Endothelial cell of umbilical vein (primary cell): ENCODE results near the gene TMEM167A. TPM values are rescaled to one million over a fixed set of nuclear protein-coding genes. Genes with fewer than 3 reads are reported as not detected.

Experiments used
- BruUV-seq: library from RNA; stranded (reverse); fragments of 400-500 nt; replicated peaks from 2 replicates; lab custom pipeline; 2021; lab: Mats Ljungman, UMichigan
- CTCF ChIA-PET: fragments of 300-600, 350-600 bp; sonication (Branson Sonifier 250); formaldehyde crosslinking; loops from one replicate; lab custom pipeline; 2021; ENCODE audit warnings: antibody characterized with exemption, inconsistent platforms; lab: Charles Lee
- POLR2A ChIA-PET: fragments of 300-600, 350-600 bp; sonication (Branson Sonifier 250); formaldehyde crosslinking; loops from one replicate; lab custom pipeline; 2021; ENCODE audit warnings: antibody characterized with exemption, inconsistent platforms; lab: Charles Lee
- DNase-seq: peaks from one replicate; pipeline ENCODE4 v3.0.0-alpha.2; 2011; ENCODE audit warnings: low read depth, low spot score
- FAIRE-seq: peaks from 2 replicates; lab custom pipeline; 2011; peaks lifted over from hg19 to GRCh38; lab: Jason Lieb, UNC
- H2AFZ ChIP-seq: 2 replicates; pipeline ENCODE4 v1.6.0; 2012; ENCODE audit warnings: low read depth, low read length, control low read depth, inconsistent platforms
- H3K27ac ChIP-seq: 2 replicates; pipeline ENCODE4 v1.5.1; 2011; ENCODE audit warnings: low read depth, mild to moderate bottlenecking, control low read depth, low read length, moderate library complexity; ENCODE audit not compliant: insufficient read depth
- H3K27me3 ChIP-seq, 2 experiments: 2 replicates each; pipeline versions ENCODE4 v1.6.0 to v1.6.1; 2011; ENCODE audit warnings: low read length in 2 of 2, mixed read lengths in 1 of 2; ENCODE audit not compliant: control insufficient read depth in 2 of 2, insufficient read depth in 2 of 2
- H3K36me3 ChIP-seq, 2 experiments: 2 replicates in 1 of 2; 3 replicates in 1 of 2; pipeline ENCODE4 v1.5.1; 2011; ENCODE audit warnings: low read length in 2 of 2, mild to moderate bottlenecking in 1 of 2, moderate library complexity in 1 of 2; ENCODE audit not compliant: control insufficient read depth in 2 of 2, insufficient read depth in 2 of 2; ENCODE audit errors: extremely low read depth in 1 of 2
- H3K4me1 ChIP-seq: 3 replicates; pipeline ENCODE4 v1.5.1; 2011; ENCODE audit warnings: mild to moderate bottlenecking, low read length; ENCODE audit not compliant: control insufficient read depth, insufficient read depth; ENCODE audit errors: extremely low read depth
- H3K4me2 ChIP-seq: 2 replicates; pipeline ENCODE4 v1.6.1; 2011; ENCODE audit warnings: low read length, control low read depth, mixed read lengths; ENCODE audit not compliant: insufficient read depth
- H3K4me3 ChIP-seq, 3 experiments: fragments of 200-600 bp in 1 of 3; sonication (generic), shearing (Covaris generic) in 1 of 3; replicated peaks in 1 of 3; 2 replicates each; pipeline ENCODE4 v1.5.1; 2011 to 2016; ENCODE audit warnings: control low read depth in 3 of 3, low read length in 3 of 3, mild to moderate bottlenecking in 2 of 3, inconsistent platforms in 1 of 3, low read depth in 1 of 3, moderate library complexity in 1 of 3; ENCODE audit not compliant: insufficient read depth in 1 of 3
- H3K79me2 ChIP-seq: 2 replicates; pipeline ENCODE4 v1.6.0; 2012; ENCODE audit warnings: low read length, inconsistent platforms; ENCODE audit not compliant: control insufficient read depth, insufficient read depth
- H3K9ac ChIP-seq: replicated peaks from 2 replicates; pipeline ENCODE3; 2011; ENCODE audit warnings: low read length, control low read depth; ENCODE audit not compliant: insufficient read depth; ENCODE audit errors: extremely low read depth
- H3K9me1 ChIP-seq: replicated peaks from 3 replicates; pipeline ENCODE4 v1.6.0; 2011; ENCODE audit warnings: mild to moderate bottlenecking, low read length; ENCODE audit not compliant: control insufficient read depth, insufficient read depth; ENCODE audit errors: extremely low read depth
- H3K9me3 ChIP-seq: replicated peaks from 2 replicates; pipeline ENCODE4 v1.5.1; 2012; ENCODE audit warnings: low read length, inconsistent platforms; ENCODE audit not compliant: control insufficient read depth, insufficient read depth
- H4K20me1 ChIP-seq: replicated peaks from 2 replicates; pipeline ENCODE3; 2011; ENCODE audit warnings: mild to moderate bottlenecking, low read length; ENCODE audit not compliant: control insufficient read depth, insufficient read depth; ENCODE audit errors: extremely low read depth
- EZH2 ChIP-seq: IDR thresholded peaks from 2 replicates; pipeline ENCODE4 v1.6.1; 2012; ENCODE audit warnings: borderline replicate concordance, low read depth, mild to moderate bottlenecking, moderate library complexity, low read length, inconsistent platforms; ENCODE audit not compliant: severe bottlenecking
- FOS ChIP-seq: IDR thresholded peaks from 2 replicates; pipeline ENCODE4 v1.6.1; 2011; ENCODE audit warnings: mild to moderate bottlenecking, low read length, moderate library complexity, borderline replicate concordance; ENCODE audit not compliant: insufficient read depth
- GATA2 ChIP-seq: IDR thresholded peaks from 2 replicates; pipeline ENCODE4 v1.7.0; 2011; ENCODE audit warnings: low read depth, mild to moderate bottlenecking, moderate library complexity, mixed read lengths, low read length; ENCODE audit not compliant: insufficient read length, insufficient read depth
- JUN ChIP-seq: IDR thresholded peaks from 2 replicates; pipeline ENCODE4 v1.6.1; 2011; ENCODE audit warnings: borderline replicate concordance, low read depth; ENCODE audit not compliant: insufficient read length, insufficient read depth
- MYC ChIP-seq: IDR thresholded peaks from one replicate; pipeline ENCODE4 v1.6.1; 2011; ENCODE audit warnings: mild to moderate bottlenecking, low read depth, low read length
- POLR2A ChIP-seq: IDR thresholded peaks from 2 replicates; pipeline ENCODE4 v1.6.1; 2012; ENCODE audit warnings: low read depth, mild to moderate bottlenecking, control low read depth, low read length
- POLR2AphosphoS5 ChIP-seq: IDR thresholded peaks from 2 replicates; pipeline ENCODE4 v1.6.1; 2012; ENCODE audit warnings: low read depth, mild to moderate bottlenecking, control low read depth, low read length, moderate library complexity; ENCODE audit not compliant: insufficient read depth
- dilution Hi-C: fragments of 300-500 bp; cut with MboI; formaldehyde crosslinking; loops from one replicate; pipeline ENCODE4 v1.15.0; 2019; ENCODE audit warnings: low sequenced_read_pairs; ENCODE audit not compliant: extremely low pct_ligation_motif_present
- intact Hi-C: fragments of 100-400 bp; cut with micrococcal nuclease; formaldehyde crosslinking; loops from one replicate; pipeline ENCODE4 v1.10.0; 2022
- polyA plus RNA-seq, 4 experiments: library from polyadenylated mRNA; depleted of rRNA in 3 of 4; stranded (reverse) in 3 of 4; unstranded in 1 of 4; fragments of >200 nt; gene quantifications; 2 replicates each; pipeline versions ENCODE4 v1.2.1 to v1.2.3, GENCODE V29; 2011 to 2012; ENCODE audit warnings: missing spikeins in 1 of 4
- total RNA-seq: library from RNA; stranded (reverse); gene quantifications from 2 replicates; pipeline ENCODE4 v1.2.3, GENCODE V29; 2021
- TF ChIP-seq, protein P1 (sequence below), 2 donors: IDR thresholded peaks; 1 replicate in 1 of 2; 2 replicates in 1 of 2; pipeline ENCODE4 v1.5.1; 2011; ENCODE audit warnings: low read length in 2 of 2, mild to moderate bottlenecking in 2 of 2, moderate library complexity in 2 of 2, control low read depth in 1 of 2, inconsistent platforms in 1 of 2, low read depth in 1 of 2; ENCODE audit not compliant: insufficient read depth in 1 of 2; ENCODE audit errors: extremely low read depth in 1 of 2
- TF ChIP-seq, protein P2 (sequence below): IDR thresholded peaks from 2 replicates; pipeline ENCODE4 v1.6.1; 2011; ENCODE audit not compliant: insufficient read depth, insufficient read length

The TMEM167A gene
- total and polyA plus RNA-seq, 2 donors (not counting 3 experiments of a cell fraction or from before 2014, with no cell fraction given), result 20.2 to 64.4 TPM

DNA sequence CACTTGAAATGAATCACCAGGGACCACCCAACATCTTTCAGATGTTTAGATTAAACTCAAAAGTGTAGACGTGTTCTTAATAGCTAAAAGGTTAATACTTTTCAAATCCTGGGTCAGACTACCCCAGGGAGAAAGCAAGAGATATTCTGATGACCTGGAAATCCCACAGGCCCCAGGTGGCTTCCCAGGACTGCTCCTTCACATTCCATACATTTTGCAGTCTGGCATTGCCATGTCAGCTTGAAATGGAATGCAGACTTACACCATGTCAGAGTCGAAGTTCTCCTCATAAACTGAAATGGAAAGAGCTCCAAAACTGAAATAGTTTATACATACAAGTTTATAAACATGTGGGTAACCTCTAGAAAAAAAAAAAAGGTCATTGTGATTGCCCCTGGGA lies 61.5 kb downstream of the TMEM167A start:
- H3K4me1 ChIP-seq, result no peaks in the 10 kb centered on the region
- H3K4me3 ChIP-seq, result no peak overlapping the region
- no peaks in the 10 kb centered on the region for H3K36me3 ChIP-seq
- FAIRE-seq (no peak), DNase-seq (no peak)
- ChIA-PET POLR2A (no interaction called here), CTCF (interaction anchor here (0.9 kb wide), 1 partner anchor 9 kb away, joined by 4 read pairs; no protein-coding TSS in a partner anchor)
- no TSS peak for BruUV-seq
- H2AFZ ChIP-seq, result no peak overlapping the region
- H3K27ac ChIP-seq, result no peak overlapping the region
- H3K27me3 ChIP-seq, result no peaks in the 10 kb centered on the region
- no peaks in the 10 kb centered on the region for H4K20me1 ChIP-seq
- no peaks in the 10 kb centered on the region for H3K9me3 ChIP-seq
- intact Hi-C loops (no loop called here), dilution Hi-C loops (no loop called here)
- H3K9me1 ChIP-seq, result no peaks in the 10 kb centered on the region
- no peak overlapping the region for H3K9ac ChIP-seq
- no peak overlapping the region for H3K4me2 ChIP-seq
- no peak for TF ChIP-seq FOS
- no peak for TF ChIP-seq POLR2AphosphoS5
- TF ChIP-seq POLR2A, result no peak
- TF ChIP-seq, protein P1, sequence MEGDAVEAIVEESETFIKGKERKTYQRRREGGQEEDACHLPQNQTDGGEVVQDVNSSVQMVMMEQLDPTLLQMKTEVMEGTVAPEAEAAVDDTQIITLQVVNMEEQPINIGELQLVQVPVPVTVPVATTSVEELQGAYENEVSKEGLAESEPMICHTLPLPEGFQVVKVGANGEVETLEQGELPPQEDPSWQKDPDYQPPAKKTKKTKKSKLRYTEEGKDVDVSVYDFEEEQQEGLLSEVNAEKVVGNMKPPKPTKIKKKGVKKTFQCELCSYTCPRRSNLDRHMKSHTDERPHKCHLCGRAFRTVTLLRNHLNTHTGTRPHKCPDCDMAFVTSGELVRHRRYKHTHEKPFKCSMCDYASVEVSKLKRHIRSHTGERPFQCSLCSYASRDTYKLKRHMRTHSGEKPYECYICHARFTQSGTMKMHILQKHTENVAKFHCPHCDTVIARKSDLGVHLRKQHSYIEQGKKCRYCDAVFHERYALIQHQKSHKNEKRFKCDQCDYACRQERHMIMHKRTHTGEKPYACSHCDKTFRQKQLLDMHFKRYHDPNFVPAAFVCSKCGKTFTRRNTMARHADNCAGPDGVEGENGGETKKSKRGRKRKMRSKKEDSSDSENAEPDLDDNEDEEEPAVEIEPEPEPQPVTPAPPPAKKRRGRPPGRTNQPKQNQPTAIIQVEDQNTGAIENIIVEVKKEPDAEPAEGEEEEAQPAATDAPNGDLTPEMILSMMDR (IDR thresholded peaks at IDR 0.05; ENCODE audit: extremely low read depth in 1 of 2, insufficient read depth in 1 of 2, low read depth in 1 of 2, low read length in 2 of 2), result no peak
- no peak for TF ChIP-seq GATA2
- TF ChIP-seq, protein P2, sequence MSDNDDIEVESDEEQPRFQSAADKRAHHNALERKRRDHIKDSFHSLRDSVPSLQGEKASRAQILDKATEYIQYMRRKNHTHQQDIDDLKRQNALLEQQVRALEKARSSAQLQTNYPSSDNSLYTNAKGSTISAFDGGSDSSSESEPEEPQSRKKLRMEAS, result no peak
- TF ChIP-seq MYC, result no peak
- no peak for TF ChIP-seq JUN
- TF ChIP-seq EZH2, result no peak
- no peaks in the 10 kb centered on the region for H3K79me2 ChIP-seq
